Natural killer cell (primary cell): ENCODE results near the gene NWD2. TPM values are rescaled to one million over a fixed set of nuclear protein-coding genes. Genes with fewer than 3 reads are reported as not detected.
A peak's percentile ranks its signal among the peaks of the same experiment; 100 is the strongest.

ENCODE experiments used
- ATAC-seq, 3 donors: fragments of 150-1000 bp in 2 of 3; fragments of 200-7000 bp in 1 of 3; cut with Tn5 transposase; 1 replicate in 1 of 3; 2 replicates in 2 of 3; pipeline ENCODE4 v1.10.0; 2021; ENCODE audit warnings: mild to moderate bottlenecking in 2 of 3, moderate library complexity in 2 of 3
- DNase-seq, 2 donors: peaks; one replicate each; pipeline versions ENCODE4 v3.0.0 to v3.0.0-alpha.2; 2013 to 2021; ENCODE audit warnings: mixed read lengths in 1 of 2
- H3K27ac ChIP-seq: one replicate; pipeline ENCODE4 v1.5.1; 2013; ENCODE audit warnings: mild to moderate bottlenecking, low read length
- H3K27me3 ChIP-seq: one replicate; pipeline ENCODE4 v1.6.1; 2013; ENCODE audit warnings: low read length; ENCODE audit not compliant: control insufficient read depth, insufficient read depth
- H3K36me3 ChIP-seq: one replicate; pipeline ENCODE4 v1.6.1; 2013; ENCODE audit warnings: low read length; ENCODE audit not compliant: control insufficient read depth, insufficient read depth
- H3K4me1 ChIP-seq: one replicate; pipeline ENCODE4 v1.6.1; 2013; ENCODE audit warnings: low read length; ENCODE audit not compliant: control insufficient read depth, insufficient read depth
- H3K4me3 ChIP-seq: one replicate; pipeline ENCODE4 v1.5.1; 2013; ENCODE audit warnings: low read length
- H3K9me3 ChIP-seq: one replicate; pipeline ENCODE4 v1.6.1; 2013; ENCODE audit warnings: low read length; ENCODE audit not compliant: control insufficient read depth, insufficient read depth
- H3K27ac Mint-ChIP-seq, 2 donors: one replicate each; pipeline ENCODE4 v1.8.0; 2022; ENCODE audit warnings: mild to moderate bottlenecking in 2 of 2, mixed read lengths in 2 of 2, moderate library complexity in 1 of 2
- H3K27me3 Mint-ChIP-seq, 2 donors: one replicate each; pipeline ENCODE4 v1.8.0; 2022; ENCODE audit warnings: low read depth in 2 of 2, mixed read lengths in 2 of 2
- H3K36me3 Mint-ChIP-seq: one replicate; pipeline ENCODE4 v1.8.0; 2022; ENCODE audit warnings: mixed read lengths
- H3K4me1 Mint-ChIP-seq, 2 donors: one replicate each; pipeline ENCODE4 v1.8.0; 2022; ENCODE audit warnings: mixed read lengths in 2 of 2
- H3K4me3 Mint-ChIP-seq: one replicate; pipeline ENCODE4 v1.8.0; 2022; ENCODE audit warnings: mild to moderate bottlenecking, moderate library complexity, mixed read lengths
- H3K9me3 Mint-ChIP-seq, 2 donors: one replicate each; pipeline ENCODE4 v1.8.0; 2022; ENCODE audit warnings: mixed read lengths in 2 of 2
- CTCF ChIP-seq: fragments of 200-600 bp; IDR thresholded peaks from one replicate; pipeline ENCODE4 v1.8.0; 2022; ENCODE audit warnings: antibody characterized with exemption
- WGBS: methylation state at CpG from one replicate; pipeline ENCODE4 v1.1.7; 2013; ENCODE audit warnings: missing lambda C conversion rate; ENCODE audit not compliant: insufficient coverage; 5-methylcytosine and 5-hydroxymethylcytosine counted together
- intact Hi-C: fragments of 100-400 bp; cut with micrococcal nuclease; formaldehyde crosslinking; loops from one replicate; pipeline ENCODE4 v1.14.2; 2022
- total RNA-seq, 4 donors: library from RNA; stranded (reverse); fragments of 120-200 nt in 1 of 4; gene quantifications; one replicate each; pipeline versions ENCODE4 v1.2.3 to v1.2.4, GENCODE V29; 2013 to 2022

NWD2 gene
- total RNA-seq, 3 donors from 2014 or later (not counting 1 experiment from before 2014, with no cell fraction given): not detected

- Histone ChIP-seq H3K27ac (no peak overlapping the region), H3K27me3 (no peaks in the 10 kb centered on the region), H3K4me1 (no peaks in the 10 kb centered on the region), H3K9me3 (no peaks in the 10 kb centered on the region), H3K4me3 (no peak overlapping the region), H3K36me3 (no peaks in the 10 kb centered on the region)
- intact Hi-C loops: no loop called here
- H3K4me3 Mint-ChIP-seq: no peak overlapping the region
- peaks cover 0 to 8% of the 10 kb centered on the region in 2 donors for H3K27me3 Mint-ChIP-seq
- H3K4me1 Mint-ChIP-seq: no peaks in the 10 kb centered on the region
- peak; percentile 38 for TF ChIP-seq CTCF
- H3K27ac Mint-ChIP-seq: no peak overlapping the region
- H3K36me3 Mint-ChIP-seq: no peaks in the 10 kb centered on the region
- ATAC-seq (no peak), DNase-seq (peak in 1 of 2 donors; percentile 32)
- WGBS: 46% methylated on average over 7 of the region's 7 CpGs
- H3K9me3 Mint-ChIP-seq: no peaks in the 10 kb centered on the region
Measured at GRCh38 chr4:37383579-37384229, 139.2 kb downstream of the NWD2 start.

- H3K36me3 ChIP-seq: no peaks in the 10 kb centered on the region
- H3K36me3 Mint-ChIP-seq: no peaks in the 10 kb centered on the region
- H3K27ac ChIP-seq: no peak overlapping the region
- H3K4me1 Mint-ChIP-seq: no peaks in the 10 kb centered on the region
- no peak overlapping the region for H3K4me3 ChIP-seq
- intact Hi-C loops: no loop called here
- DNase-seq: no peak
- no peak overlapping the region for H3K4me3 Mint-ChIP-seq
- 89% methylated on average over 1 of the region's 2 CpGs for WGBS
- no peak for ATAC-seq
- no peak for TF ChIP-seq CTCF
- H3K4me1 ChIP-seq: no peaks in the 10 kb centered on the region
- no peak overlapping the region for H3K27ac Mint-ChIP-seq
- peaks cover 0 to 10% of the 10 kb centered on the region in 2 donors for H3K27me3 Mint-ChIP-seq
- no peaks in the 10 kb centered on the region for H3K9me3 ChIP-seq
- no peaks in the 10 kb centered on the region for H3K9me3 Mint-ChIP-seq
- H3K27me3 ChIP-seq: no peaks in the 10 kb centered on the region
Measured at GRCh38 chr4:37385424-37385823, 140.9 kb downstream of the NWD2 start.

- Mint-ChIP-seq H3K27me3 (peaks cover 0 to 13% of the 10 kb centered on the region in 2 donors), H3K9me3 (no peaks in the 10 kb centered on the region), H3K36me3 (no peaks in the 10 kb centered on the region), H3K4me1 (no peaks in the 10 kb centered on the region), H3K27ac (no peak overlapping the region), H3K4me3 (no peak overlapping the region)
- ATAC-seq (no peak), DNase-seq (no peak)
- H3K36me3 ChIP-seq: no peaks in the 10 kb centered on the region
- H3K4me1 ChIP-seq: no peaks in the 10 kb centered on the region
- WGBS: 55% methylated on average over 4 of the region's 4 CpGs
- intact Hi-C loops: no loop called here
- H3K27ac ChIP-seq: no peak overlapping the region
- H3K9me3 ChIP-seq: no peaks in the 10 kb centered on the region
- H3K4me3 ChIP-seq: no peak overlapping the region
- no peak for TF ChIP-seq CTCF
- H3K27me3 ChIP-seq: no peaks in the 10 kb centered on the region
Measured at GRCh38 chr4:37388681-37389365, 144.3 kb downstream of the NWD2 start.
